GM23338 (cell line): ENCODE measurements around the gene GRN.

Experiments
- CREB1 ChIP-seq: fragments of 250-450 bp; sonication (Bioruptor Pico); IDR thresholded peaks from 2 replicates; pipeline ENCODE4 v1.5.0; 2020; ENCODE audit warnings: low read depth, mild to moderate bottlenecking, moderate library complexity
- EZH2 ChIP-seq: fragments of 200-600 bp; sonication (generic); IDR thresholded peaks from one replicate; pipeline ENCODE4 v1.8.0; 2017; ENCODE audit warnings: antibody characterized with exemption, mild to moderate bottlenecking, low read depth; ENCODE audit not compliant: unreplicated experiment
- EZH2phosphoT487 ChIP-seq: fragments of 200-600 bp; sonication (generic); IDR thresholded peaks from one replicate; pipeline ENCODE4 v1.8.1; 2018; ENCODE audit warnings: antibody characterized with exemption; ENCODE audit not compliant: unreplicated experiment
- JUNB ChIP-seq: IDR thresholded peaks from one replicate; pipeline ENCODE4 v1.6.1; 2016; ENCODE audit warnings: antibody characterized with exemption; ENCODE audit not compliant: unreplicated experiment
- NANOG ChIP-seq: IDR thresholded peaks from 2 replicates; pipeline ENCODE4 v1.6.1; 2016; ENCODE audit warnings: antibody characterized with exemption, borderline replicate concordance
- POLR2AphosphoS5 ChIP-seq: IDR thresholded peaks from 2 replicates; pipeline ENCODE4 v1.6.1; 2016; ENCODE audit warnings: antibody characterized with exemption, low read depth
- STAT1 ChIP-seq: IDR thresholded peaks from one replicate; pipeline ENCODE4 v1.6.1; 2016; ENCODE audit warnings: antibody characterized with exemption; ENCODE audit not compliant: unreplicated experiment
- ZNF114 ChIP-seq: fragments of 250-450 bp; sonication (Bioruptor Pico); IDR thresholded peaks from 2 replicates; pipeline ENCODE4 v1.5.0; 2020; ENCODE audit warnings: mild to moderate bottlenecking, moderate library complexity
- ZNF331 ChIP-seq: fragments of 250-450 bp; sonication (Bioruptor Pico); IDR thresholded peaks from 2 replicates; pipeline ENCODE4 v1.5.0; 2020; ENCODE audit warnings: low read depth, mild to moderate bottlenecking, moderate library complexity
- TF ChIP-seq, protein P1 (sequence below), 2 experiments: fragments of 200-600 bp in 1 of 2; sonication (generic) in 1 of 2; conservative IDR thresholded peaks; 2 replicates each; pipeline versions ENCODE4 v1.5.1 to v1.6.1; 2016 to 2017; ENCODE audit warnings: antibody characterized with exemption in 2 of 2, low read depth in 2 of 2, mild to moderate bottlenecking in 2 of 2, moderate library complexity in 1 of 2
- TF ChIP-seq, protein P2 (sequence below): IDR thresholded peaks from one replicate; pipeline ENCODE4 v1.6.1; 2018; ENCODE audit warnings: antibody characterized with exemption; ENCODE audit not compliant: unreplicated experiment
- TF ChIP-seq, protein P3 (sequence below): IDR thresholded peaks from 2 replicates; pipeline ENCODE4 v1.6.1; 2016; ENCODE audit warnings: antibody characterized with exemption

DNA sequence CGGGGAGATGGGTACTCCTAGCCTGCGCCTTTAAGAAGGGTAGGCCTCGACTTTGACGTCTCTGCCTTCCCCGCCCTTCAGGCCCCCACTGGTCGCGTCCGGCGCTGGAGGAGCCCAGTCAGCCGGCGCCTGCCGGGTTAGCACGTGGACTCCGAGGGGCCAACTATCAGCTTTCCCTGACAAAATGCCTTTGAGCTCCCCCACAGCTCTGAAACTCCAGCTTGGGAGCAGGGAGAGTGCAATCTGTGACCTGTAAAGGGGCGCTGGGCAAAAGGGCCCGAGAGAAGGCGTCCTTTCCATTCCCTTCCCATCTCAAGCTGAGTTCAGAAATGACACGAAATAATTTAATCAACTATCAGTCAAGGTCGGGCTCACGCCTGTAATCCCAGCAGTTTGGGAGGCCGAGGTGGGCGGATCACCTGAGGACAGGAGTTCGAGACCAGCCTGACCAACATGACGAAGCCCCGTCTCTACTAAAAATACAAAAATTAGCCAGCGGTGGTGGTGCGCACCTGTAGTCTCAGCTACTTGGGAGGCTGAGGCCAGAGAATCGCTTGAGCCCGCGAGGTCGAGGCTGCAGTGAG lies 18.1 kb upstream of the GRN start:
- TF ChIP-seq, protein P1, sequence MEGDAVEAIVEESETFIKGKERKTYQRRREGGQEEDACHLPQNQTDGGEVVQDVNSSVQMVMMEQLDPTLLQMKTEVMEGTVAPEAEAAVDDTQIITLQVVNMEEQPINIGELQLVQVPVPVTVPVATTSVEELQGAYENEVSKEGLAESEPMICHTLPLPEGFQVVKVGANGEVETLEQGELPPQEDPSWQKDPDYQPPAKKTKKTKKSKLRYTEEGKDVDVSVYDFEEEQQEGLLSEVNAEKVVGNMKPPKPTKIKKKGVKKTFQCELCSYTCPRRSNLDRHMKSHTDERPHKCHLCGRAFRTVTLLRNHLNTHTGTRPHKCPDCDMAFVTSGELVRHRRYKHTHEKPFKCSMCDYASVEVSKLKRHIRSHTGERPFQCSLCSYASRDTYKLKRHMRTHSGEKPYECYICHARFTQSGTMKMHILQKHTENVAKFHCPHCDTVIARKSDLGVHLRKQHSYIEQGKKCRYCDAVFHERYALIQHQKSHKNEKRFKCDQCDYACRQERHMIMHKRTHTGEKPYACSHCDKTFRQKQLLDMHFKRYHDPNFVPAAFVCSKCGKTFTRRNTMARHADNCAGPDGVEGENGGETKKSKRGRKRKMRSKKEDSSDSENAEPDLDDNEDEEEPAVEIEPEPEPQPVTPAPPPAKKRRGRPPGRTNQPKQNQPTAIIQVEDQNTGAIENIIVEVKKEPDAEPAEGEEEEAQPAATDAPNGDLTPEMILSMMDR (conservative IDR thresholded peaks at IDR 0.05; ENCODE audit: low read depth in 2 of 2), result no peak
- TF ChIP-seq POLR2AphosphoS5, result no peak; the same call in 1 of the 2 replicates
- TF ChIP-seq EZH2phosphoT487, result no peak
- TF ChIP-seq EZH2, result peak; percentile 14
- no peak for TF ChIP-seq ZNF114 (CRISPR knock-in tag)
- peak; percentile 68 for TF ChIP-seq CREB1 (CRISPR knock-in tag)
- TF ChIP-seq, protein P2, sequence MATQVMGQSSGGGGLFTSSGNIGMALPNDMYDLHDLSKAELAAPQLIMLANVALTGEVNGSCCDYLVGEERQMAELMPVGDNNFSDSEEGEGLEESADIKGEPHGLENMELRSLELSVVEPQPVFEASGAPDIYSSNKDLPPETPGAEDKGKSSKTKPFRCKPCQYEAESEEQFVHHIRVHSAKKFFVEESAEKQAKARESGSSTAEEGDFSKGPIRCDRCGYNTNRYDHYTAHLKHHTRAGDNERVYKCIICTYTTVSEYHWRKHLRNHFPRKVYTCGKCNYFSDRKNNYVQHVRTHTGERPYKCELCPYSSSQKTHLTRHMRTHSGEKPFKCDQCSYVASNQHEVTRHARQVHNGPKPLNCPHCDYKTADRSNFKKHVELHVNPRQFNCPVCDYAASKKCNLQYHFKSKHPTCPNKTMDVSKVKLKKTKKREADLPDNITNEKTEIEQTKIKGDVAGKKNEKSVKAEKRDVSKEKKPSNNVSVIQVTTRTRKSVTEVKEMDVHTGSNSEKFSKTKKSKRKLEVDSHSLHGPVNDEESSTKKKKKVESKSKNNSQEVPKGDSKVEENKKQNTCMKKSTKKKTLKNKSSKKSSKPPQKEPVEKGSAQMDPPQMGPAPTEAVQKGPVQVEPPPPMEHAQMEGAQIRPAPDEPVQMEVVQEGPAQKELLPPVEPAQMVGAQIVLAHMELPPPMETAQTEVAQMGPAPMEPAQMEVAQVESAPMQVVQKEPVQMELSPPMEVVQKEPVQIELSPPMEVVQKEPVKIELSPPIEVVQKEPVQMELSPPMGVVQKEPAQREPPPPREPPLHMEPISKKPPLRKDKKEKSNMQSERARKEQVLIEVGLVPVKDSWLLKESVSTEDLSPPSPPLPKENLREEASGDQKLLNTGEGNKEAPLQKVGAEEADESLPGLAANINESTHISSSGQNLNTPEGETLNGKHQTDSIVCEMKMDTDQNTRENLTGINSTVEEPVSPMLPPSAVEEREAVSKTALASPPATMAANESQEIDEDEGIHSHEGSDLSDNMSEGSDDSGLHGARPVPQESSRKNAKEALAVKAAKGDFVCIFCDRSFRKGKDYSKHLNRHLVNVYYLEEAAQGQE, result no peak
- TF ChIP-seq, protein P3, sequence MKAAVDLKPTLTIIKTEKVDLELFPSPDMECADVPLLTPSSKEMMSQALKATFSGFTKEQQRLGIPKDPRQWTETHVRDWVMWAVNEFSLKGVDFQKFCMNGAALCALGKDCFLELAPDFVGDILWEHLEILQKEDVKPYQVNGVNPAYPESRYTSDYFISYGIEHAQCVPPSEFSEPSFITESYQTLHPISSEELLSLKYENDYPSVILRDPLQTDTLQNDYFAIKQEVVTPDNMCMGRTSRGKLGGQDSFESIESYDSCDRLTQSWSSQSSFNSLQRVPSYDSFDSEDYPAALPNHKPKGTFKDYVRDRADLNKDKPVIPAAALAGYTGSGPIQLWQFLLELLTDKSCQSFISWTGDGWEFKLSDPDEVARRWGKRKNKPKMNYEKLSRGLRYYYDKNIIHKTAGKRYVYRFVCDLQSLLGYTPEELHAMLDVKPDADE, result no peak
- no peak for TF ChIP-seq STAT1
- TF ChIP-seq JUNB, result no peak
- no peak for TF ChIP-seq ZNF331
- no peak for TF ChIP-seq NANOG
